DND-41 (cell line): ENCODE measurements around the gene CYP2U1.

Source experiments
- ATAC-seq: fragments of 200-7000 bp; cut with Tn5 transposase; 3 replicates; pipeline ENCODE4 v1.9.1; 2021; ENCODE audit warnings: low read depth; ENCODE audit not compliant: insufficient read depth
- DNase-seq: peaks from one replicate; pipeline ENCODE4 v3.0.0-alpha.2; 2020
- H2AFZ ChIP-seq: 2 replicates; pipeline ENCODE4 v1.6.0; 2012; ENCODE audit warnings: low read depth, low read length
- H3K27ac ChIP-seq: 2 replicates; pipeline ENCODE4 v1.5.1; 2012; ENCODE audit warnings: low read length, inconsistent platforms
- H3K27me3 ChIP-seq: fragments of 200-600 bp; sonication (generic); 2 replicates; pipeline ENCODE4 v1.6.0; 2012; ENCODE audit warnings: low read length, mild to moderate bottlenecking, inconsistent platforms; ENCODE audit not compliant: insufficient read depth, poor library complexity
- H3K36me3 ChIP-seq: 2 replicates; pipeline ENCODE4 v1.5.1; 2012; ENCODE audit warnings: low read length, inconsistent platforms; ENCODE audit not compliant: insufficient read depth
- H3K4me1 ChIP-seq: 2 replicates; pipeline ENCODE4 v1.5.1; 2012; ENCODE audit warnings: mild to moderate bottlenecking, low read length; ENCODE audit not compliant: insufficient read depth
- H3K4me2 ChIP-seq: 2 replicates; pipeline ENCODE4 v1.6.0; 2012; ENCODE audit warnings: mild to moderate bottlenecking, moderate library complexity, low read length, inconsistent platforms; ENCODE audit not compliant: insufficient read depth
- H3K4me3 ChIP-seq, 2 experiments: fragments of 200-600 bp in 1 of 2; shearing (Covaris generic) in 1 of 2; 2 replicates each; pipeline ENCODE4 v1.5.1; 2012 to 2016; ENCODE audit warnings: inconsistent platforms in 2 of 2, low read length in 2 of 2, mild to moderate bottlenecking in 2 of 2, low read depth in 1 of 2, moderate library complexity in 1 of 2
- H3K79me2 ChIP-seq: 2 replicates; pipeline ENCODE4 v1.6.0; 2012; ENCODE audit warnings: low read length, inconsistent platforms; ENCODE audit not compliant: insufficient read depth
- H3K9ac ChIP-seq: 2 replicates; pipeline ENCODE4 v1.6.0; 2012; ENCODE audit warnings: low read depth, mild to moderate bottlenecking, inconsistent platforms, low read length, moderate library complexity
- H3K9me3 ChIP-seq: 2 replicates; pipeline ENCODE4 v1.5.1; 2012; ENCODE audit warnings: low read length, moderate library complexity, mild to moderate bottlenecking, inconsistent platforms; ENCODE audit not compliant: insufficient read depth, severe bottlenecking
- H4K20me1 ChIP-seq: 2 replicates; pipeline ENCODE4 v1.6.0; 2012; ENCODE audit warnings: low read length; ENCODE audit not compliant: insufficient read depth
- EZH2 ChIP-seq: IDR thresholded peaks from 3 replicates; pipeline ENCODE4 v1.6.1; 2012; ENCODE audit warnings: borderline replicate concordance, low read depth, mild to moderate bottlenecking, moderate library complexity, low read length, inconsistent platforms; ENCODE audit not compliant: severe bottlenecking
- TF ChIP-seq, protein P1 (sequence below): IDR thresholded peaks from 2 replicates; pipeline ENCODE4 v1.5.1; 2012; ENCODE audit warnings: borderline replicate concordance, low read length, moderate library complexity, mild to moderate bottlenecking; ENCODE audit not compliant: poor library complexity, severe bottlenecking; ENCODE audit errors: extremely low read depth

The CYP2U1 gene

GRCh38 chr4:107913283-107913899 is 18.0 kb upstream of the CYP2U1 start:
- H3K4me3 ChIP-seq = no peak overlapping the region
- peak; percentile 42 for DNase-seq
- TF ChIP-seq EZH2 = no peak
- TF ChIP-seq, protein P1, sequence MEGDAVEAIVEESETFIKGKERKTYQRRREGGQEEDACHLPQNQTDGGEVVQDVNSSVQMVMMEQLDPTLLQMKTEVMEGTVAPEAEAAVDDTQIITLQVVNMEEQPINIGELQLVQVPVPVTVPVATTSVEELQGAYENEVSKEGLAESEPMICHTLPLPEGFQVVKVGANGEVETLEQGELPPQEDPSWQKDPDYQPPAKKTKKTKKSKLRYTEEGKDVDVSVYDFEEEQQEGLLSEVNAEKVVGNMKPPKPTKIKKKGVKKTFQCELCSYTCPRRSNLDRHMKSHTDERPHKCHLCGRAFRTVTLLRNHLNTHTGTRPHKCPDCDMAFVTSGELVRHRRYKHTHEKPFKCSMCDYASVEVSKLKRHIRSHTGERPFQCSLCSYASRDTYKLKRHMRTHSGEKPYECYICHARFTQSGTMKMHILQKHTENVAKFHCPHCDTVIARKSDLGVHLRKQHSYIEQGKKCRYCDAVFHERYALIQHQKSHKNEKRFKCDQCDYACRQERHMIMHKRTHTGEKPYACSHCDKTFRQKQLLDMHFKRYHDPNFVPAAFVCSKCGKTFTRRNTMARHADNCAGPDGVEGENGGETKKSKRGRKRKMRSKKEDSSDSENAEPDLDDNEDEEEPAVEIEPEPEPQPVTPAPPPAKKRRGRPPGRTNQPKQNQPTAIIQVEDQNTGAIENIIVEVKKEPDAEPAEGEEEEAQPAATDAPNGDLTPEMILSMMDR = peak; percentile 88

GRCh38 chr4:107915220-107915619 is 16.1 kb upstream of the CYP2U1 start:
- ATAC-seq = no peak
- H3K9ac ChIP-seq = no peak overlapping the region
- no peak overlapping the region for H2AFZ ChIP-seq

More at GRCh38 chr4:107913283-107913899, 18.0 kb upstream of the CYP2U1 start:
- Histone ChIP-seq H3K4me2 (no peak overlapping the region), H3K9ac (no peak overlapping the region), H3K9me3 (no peaks in the 10 kb centered on the region), H3K36me3 (no peaks in the 10 kb centered on the region), H3K27me3 (peaks cover 9% of the 10 kb centered on the region), H3K4me1 (peaks cover 3% of the 10 kb centered on the region; the same call in 1 of the 2 replicates), H3K27ac (no peak overlapping the region), H4K20me1 (no peaks in the 10 kb centered on the region), H3K79me2 (no peaks in the 10 kb centered on the region), H2AFZ (peak overlapping the region; percentile 59; the same call in 1 of the 2 replicates)
- peak; percentile 97 for ATAC-seq

DNA sequence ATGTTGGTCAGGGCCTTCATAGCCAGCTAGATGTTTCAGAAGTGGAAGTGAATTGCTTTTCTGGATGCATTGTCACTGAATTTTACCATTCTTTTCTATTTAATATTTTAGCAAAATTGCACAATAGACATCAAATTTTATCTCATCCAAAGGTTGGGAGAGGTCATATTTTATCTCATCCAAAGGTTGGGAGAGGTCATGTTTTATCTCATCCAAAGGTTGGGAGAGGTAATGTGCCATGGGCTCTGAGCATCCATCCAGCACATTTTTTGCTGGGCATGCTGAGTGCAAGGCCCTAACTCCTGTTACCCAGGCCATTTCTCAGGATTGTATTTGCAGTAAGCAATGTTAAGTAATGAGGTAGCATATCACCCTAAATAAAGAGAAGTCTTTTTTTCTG is 14.7 kb upstream of the CYP2U1 start:
- DNase-seq = no peak
- Histone ChIP-seq H3K79me2 (no peaks in the 10 kb centered on the region), H3K9me3 (peaks cover 8% of the 10 kb centered on the region), H3K36me3 (no peaks in the 10 kb centered on the region), H3K27me3 (peaks cover 5% of the 10 kb centered on the region), H3K4me3 (no peak overlapping the region), H3K4me2 (no peak overlapping the region), H3K27ac (no peak overlapping the region), H3K4me1 (peaks cover 3% of the 10 kb centered on the region; the same call in 1 of the 2 replicates), H3K9ac (no peak overlapping the region), H2AFZ (no peak overlapping the region), H4K20me1 (no peaks in the 10 kb centered on the region)
- TF ChIP-seq, protein P1 = no peak
- ATAC-seq = no peak

More at GRCh38 chr4:107915220-107915619, 16.1 kb upstream of the CYP2U1 start:
- H3K4me1 ChIP-seq = peaks cover 3% of the 10 kb centered on the region; the same call in 1 of the 2 replicates
- H3K4me3 ChIP-seq = no peak overlapping the region
- no peaks in the 10 kb centered on the region for H4K20me1 ChIP-seq
- peaks cover 9% of the 10 kb centered on the region for H3K27me3 ChIP-seq
- H3K36me3 ChIP-seq = no peaks in the 10 kb centered on the region
- no peak overlapping the region for H3K4me2 ChIP-seq
- no peaks in the 10 kb centered on the region for H3K79me2 ChIP-seq
- no peak overlapping the region for H3K27ac ChIP-seq
- TF ChIP-seq, protein P1 = no peak
- no peak for TF ChIP-seq EZH2
- peaks cover 5% of the 10 kb centered on the region for H3K9me3 ChIP-seq
- no peak for DNase-seq
